ENCODE data around the gene CORIN.

DNA sequence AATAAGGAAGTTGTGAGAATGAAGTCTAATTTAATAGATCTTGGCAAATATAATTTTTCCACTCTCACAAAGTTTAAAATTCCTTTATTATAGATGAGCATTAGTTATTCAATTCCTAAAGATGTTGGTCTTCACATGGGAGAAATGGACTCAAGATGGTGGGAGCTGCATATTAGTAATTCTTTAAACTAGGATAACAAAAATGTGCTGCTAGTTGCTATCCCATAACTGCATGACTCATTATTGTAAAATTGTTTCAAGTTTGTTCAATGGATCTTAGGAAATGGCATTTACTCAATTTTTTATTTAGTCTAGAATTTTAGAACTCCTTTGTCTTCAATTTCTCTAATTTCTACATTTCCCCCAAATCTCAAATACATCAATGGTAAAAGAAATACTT, 197.0 kb downstream of the CORIN start:
- TF ChIP-seq POLR2AphosphoS5 (IDR thresholded peaks at IDR 0.05; ENCODE audit: low read depth) (no peak), EZH2 (IDR thresholded peaks at IDR 0.05; ENCODE audit: low read depth, unreplicated experiment) (no peak)
- TF ChIP-seq, protein P1, sequence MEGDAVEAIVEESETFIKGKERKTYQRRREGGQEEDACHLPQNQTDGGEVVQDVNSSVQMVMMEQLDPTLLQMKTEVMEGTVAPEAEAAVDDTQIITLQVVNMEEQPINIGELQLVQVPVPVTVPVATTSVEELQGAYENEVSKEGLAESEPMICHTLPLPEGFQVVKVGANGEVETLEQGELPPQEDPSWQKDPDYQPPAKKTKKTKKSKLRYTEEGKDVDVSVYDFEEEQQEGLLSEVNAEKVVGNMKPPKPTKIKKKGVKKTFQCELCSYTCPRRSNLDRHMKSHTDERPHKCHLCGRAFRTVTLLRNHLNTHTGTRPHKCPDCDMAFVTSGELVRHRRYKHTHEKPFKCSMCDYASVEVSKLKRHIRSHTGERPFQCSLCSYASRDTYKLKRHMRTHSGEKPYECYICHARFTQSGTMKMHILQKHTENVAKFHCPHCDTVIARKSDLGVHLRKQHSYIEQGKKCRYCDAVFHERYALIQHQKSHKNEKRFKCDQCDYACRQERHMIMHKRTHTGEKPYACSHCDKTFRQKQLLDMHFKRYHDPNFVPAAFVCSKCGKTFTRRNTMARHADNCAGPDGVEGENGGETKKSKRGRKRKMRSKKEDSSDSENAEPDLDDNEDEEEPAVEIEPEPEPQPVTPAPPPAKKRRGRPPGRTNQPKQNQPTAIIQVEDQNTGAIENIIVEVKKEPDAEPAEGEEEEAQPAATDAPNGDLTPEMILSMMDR (conservative IDR thresholded peaks at IDR 0.05; ENCODE audit: low read depth in 2 of 2) = no peak

Measured in GM23338 (cell line).